AG04449 (cell line): ENCODE results near the gene PLEKHM3.
"Not testable (repeated sequence)": the region's sequence is repeated elsewhere in the genome, so short reads cannot be mapped to it uniquely, and the experiment has no call there.

ENCODE experiments used
- CTCF ChIA-PET: fragments of 350-600 bp; formaldehyde crosslinking; extraction: SDS; loops from one replicate; lab custom pipeline; 2021; ENCODE audit warnings: antibody characterized with exemption; lab: Yijun Ruan, JAX
- POLR2A ChIA-PET: fragments of 400-600, 350-600 bp; formaldehyde crosslinking; extraction: SDS; loops from one replicate; lab custom pipeline; 2020; ENCODE audit warnings: antibody characterized with exemption, inconsistent platforms; lab: Yijun Ruan, JAX
- DNase-seq: peaks from one replicate; pipeline ENCODE4 v3.0.0-alpha.2; 2010; ENCODE audit warnings: low read depth, low spot score
- H3K4me3 ChIP-seq: 2 replicates; pipeline ENCODE4 v1.5.1; 2011; ENCODE audit warnings: low read depth, mild to moderate bottlenecking, control low read depth, low read length
- CTCF ChIP-seq: IDR thresholded peaks from one replicate; pipeline ENCODE4 v1.5.1; 2011; ENCODE audit warnings: mild to moderate bottlenecking, moderate library complexity, low read length, control low read depth, inconsistent platforms; ENCODE audit not compliant: insufficient read depth; ENCODE audit errors: missing control alignments

PLEKHM3 gene

DNA sequence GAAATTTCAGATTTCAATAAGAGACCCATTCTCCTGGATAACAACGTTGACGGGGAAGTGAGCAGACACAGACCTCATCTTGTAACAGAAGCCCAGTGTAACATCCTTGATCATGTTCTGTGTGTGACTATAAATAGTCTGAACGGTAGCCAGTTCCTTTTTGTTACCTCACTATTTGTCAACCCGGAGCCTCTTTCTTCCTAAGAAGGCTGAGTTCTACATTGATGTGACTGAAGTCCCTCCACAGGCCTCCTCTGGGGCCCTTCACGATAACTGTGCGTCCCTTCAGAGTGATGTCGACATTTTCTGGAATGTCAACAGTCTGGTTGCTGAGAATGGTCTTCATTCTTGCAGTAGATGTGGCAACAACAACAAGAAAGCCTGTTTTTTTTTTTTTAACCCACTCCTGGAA lies 6.3 kb upstream of the PLEKHM3 start:
- DNase-seq, result no peak
- ChIA-PET POLR2A (no interaction called here), CTCF (interaction anchor here (1.3 to 9.4 kb wide), 2 partner anchors 9 to 16 kb away, joined by 4 to 106 read pairs; no protein-coding TSS in a partner anchor)
- no peak overlapping the region for H3K4me3 ChIP-seq
- TF ChIP-seq CTCF, result no peak

GRCh38 chr2:208025814-208026184 lies 472 bp upstream of the PLEKHM3 start:
- peak overlapping the region; percentile 81 for H3K4me3 ChIP-seq
- TF ChIP-seq CTCF, result no peak
- DNase-seq, result no peak
- POLR2A ChIA-PET, result interaction anchor here (1.1 to 1.5 kb wide), 2 partner anchors 15 to 19 kb away, joined by 6 to 10 read pairs; no protein-coding TSS in a partner anchor
- CTCF ChIA-PET, result interaction anchor here (0.8 to 9.4 kb wide), 4 partner anchors 9 to 280 kb away, joined by 3 to 106 read pairs (median 4); no protein-coding TSS in a partner anchor

- ChIA-PET CTCF (interaction anchor here (1.0 to 9.4 kb wide), 3 partner anchors 16 to 278 kb away, joined by 3 to 106 read pairs (median 5); no protein-coding TSS in a partner anchor), POLR2A (no interaction called here)
- DNase-seq, result no peak
- no peak overlapping the region for H3K4me3 ChIP-seq
- TF ChIP-seq CTCF, result no peak
Observed at GRCh38 chr2:208024091-208024490, 1.2 kb downstream of the PLEKHM3 start.

DNA sequence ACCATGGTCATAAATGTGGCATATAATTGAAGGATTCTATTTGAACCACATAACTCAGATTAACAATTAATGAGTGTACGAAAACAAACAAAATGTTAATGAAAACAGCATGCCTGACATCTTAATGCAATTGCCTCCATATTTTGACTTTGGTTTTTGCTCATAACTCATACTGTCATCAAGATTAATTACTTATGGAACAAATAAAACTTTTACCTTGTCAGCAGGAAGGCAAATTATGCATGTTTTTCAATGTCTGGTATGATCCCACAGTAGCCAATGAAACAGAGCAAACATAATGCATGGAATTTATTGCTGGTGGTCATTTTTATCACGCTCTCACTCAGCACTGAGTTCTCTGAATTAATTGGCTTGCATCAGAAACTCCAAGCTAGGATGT lies 5.1 kb downstream of the PLEKHM3 start:
- DNase-seq, result no peak
- ChIA-PET CTCF (interaction anchor here (0.8 to 3.1 kb wide), 4 partner anchors 11 to 274 kb away, joined by 3 to 15 read pairs (median 4); no protein-coding TSS in a partner anchor), POLR2A (no interaction called here)
- TF ChIP-seq CTCF, result no peak
- no peak overlapping the region for H3K4me3 ChIP-seq

GRCh38 chr2:208018124-208018712 lies 7.1 kb downstream of the PLEKHM3 start:
- CTCF ChIA-PET, result interaction anchor here (1.4 kb wide), 1 partner anchor 22 kb away, joined by 6 read pairs; no protein-coding TSS in a partner anchor
- POLR2A ChIA-PET, DNase-seq, H3K4me3 ChIP-seq: not testable (repeated sequence)

GRCh38 chr2:208017721-208018120 lies 7.6 kb downstream of the PLEKHM3 start:
- no peak overlapping the region for H3K4me3 ChIP-seq
- DNase-seq, result no peak
- CTCF ChIA-PET, result interaction anchor here (1.4 kb wide), 1 partner anchor 22 kb away, joined by 6 read pairs; no protein-coding TSS in a partner anchor
- TF ChIP-seq CTCF, result no peak
- POLR2A ChIA-PET, result no interaction called here

GRCh38 chr2:208015475-208015874 lies 9.9 kb downstream of the PLEKHM3 start:
- POLR2A ChIA-PET, result no interaction called here

More at GRCh38 chr2:208015475-208015874, 9.9 kb downstream of the PLEKHM3 start:
- CTCF ChIA-PET, result interaction anchor here (2.3 kb wide), 1 partner anchor 25 kb away, joined by 6 read pairs; no protein-coding TSS in a partner anchor
- no peak for TF ChIP-seq CTCF
- no peak overlapping the region for H3K4me3 ChIP-seq
- DNase-seq, result no peak
